ENCODE results near the gene C17orf114.

The C17orf114 gene

GRCh38 chr17:4764595-4764994 lies 37.5 kb downstream of the C17orf114 start:
- Histone ChIP-seq H3K36me3 (ENCODE audit: control insufficient read depth in 1 of 2, insufficient read depth in 2 of 2, low read length in 2 of 2) (no peaks in the 10 kb centered on the region), H3K27ac (ENCODE audit: low read length) (no peak overlapping the region), H3K9me3 (ENCODE audit: control insufficient read depth in 1 of 2, low read length in 2 of 2) (no peaks in the 10 kb centered on the region), H3K4me1 (ENCODE audit: control insufficient read depth in 1 of 2, insufficient read depth in 2 of 2, low read length in 2 of 2) (no peaks in the 10 kb centered on the region), H3K4me3 (ENCODE audit: low read depth in 1 of 2, low read length in 2 of 2) (no peak overlapping the region), H3K27me3 (ENCODE audit: low read depth, low read length) (no peaks in the 10 kb centered on the region)

GRCh38 chr17:4759776-4760236 lies 42.3 kb downstream of the C17orf114 start:
- Histone ChIP-seq H3K4me1 (ENCODE audit: control insufficient read depth in 1 of 2, insufficient read depth in 2 of 2, low read length in 2 of 2) (no peaks in the 10 kb centered on the region), H3K27ac (ENCODE audit: low read length) (no peak overlapping the region), H3K36me3 (ENCODE audit: control insufficient read depth in 1 of 2, insufficient read depth in 2 of 2, low read length in 2 of 2) (no peaks in the 10 kb centered on the region), H3K27me3 (ENCODE audit: low read depth, low read length) (no peaks in the 10 kb centered on the region), H3K9me3 (ENCODE audit: control insufficient read depth in 1 of 2, low read length in 2 of 2) (no peaks in the 10 kb centered on the region), H3K4me3 (ENCODE audit: low read depth in 1 of 2, low read length in 2 of 2) (no peak overlapping the region)

- no peaks in the 10 kb centered on the region for H3K27me3 ChIP-seq (ENCODE audit: low read depth, low read length)
- no peaks in the 10 kb centered on the region for H3K9me3 ChIP-seq (ENCODE audit: control insufficient read depth in 1 of 2, low read length in 2 of 2)
- no peaks in the 10 kb centered on the region for H3K36me3 ChIP-seq (ENCODE audit: control insufficient read depth in 1 of 2, insufficient read depth in 2 of 2, low read length in 2 of 2)
- H3K4me1 ChIP-seq (ENCODE audit: control insufficient read depth in 1 of 2, insufficient read depth in 2 of 2, low read length in 2 of 2) = no peaks in the 10 kb centered on the region
- H3K27ac ChIP-seq (ENCODE audit: low read length) = no peak overlapping the region
- no peak overlapping the region for H3K4me3 ChIP-seq (ENCODE audit: low read depth in 1 of 2, low read length in 2 of 2)
Observed at GRCh38 chr17:4753392-4753791, 48.7 kb downstream of the C17orf114 start.

GRCh38 chr17:4751932-4752331 lies 50.2 kb downstream of the C17orf114 start:
- Histone ChIP-seq H3K27ac (ENCODE audit: low read length) (no peak overlapping the region), H3K27me3 (ENCODE audit: low read depth, low read length) (no peaks in the 10 kb centered on the region), H3K4me3 (ENCODE audit: low read depth in 1 of 2, low read length in 2 of 2) (no peak overlapping the region), H3K4me1 (ENCODE audit: control insufficient read depth in 1 of 2, insufficient read depth in 2 of 2, low read length in 2 of 2) (no peaks in the 10 kb centered on the region), H3K9me3 (ENCODE audit: control insufficient read depth in 1 of 2, low read length in 2 of 2) (no peaks in the 10 kb centered on the region), H3K36me3 (ENCODE audit: control insufficient read depth in 1 of 2, insufficient read depth in 2 of 2, low read length in 2 of 2) (no peaks in the 10 kb centered on the region)
